GM18858 (cell line): ENCODE data around the gene CHD5.

ENCODE experiments used
- ATAC-seq: cut with Tn5 transposase; IDR thresholded peaks from one replicate; pipeline ENCODE4 v1.9.1; 2021; ENCODE audit not compliant: unreplicated experiment

Gene CHD5

GRCh38 chr1:6175411-6175828 is 4.7 kb downstream of the CHD5 start:
- ATAC-seq: no peak

DNA sequence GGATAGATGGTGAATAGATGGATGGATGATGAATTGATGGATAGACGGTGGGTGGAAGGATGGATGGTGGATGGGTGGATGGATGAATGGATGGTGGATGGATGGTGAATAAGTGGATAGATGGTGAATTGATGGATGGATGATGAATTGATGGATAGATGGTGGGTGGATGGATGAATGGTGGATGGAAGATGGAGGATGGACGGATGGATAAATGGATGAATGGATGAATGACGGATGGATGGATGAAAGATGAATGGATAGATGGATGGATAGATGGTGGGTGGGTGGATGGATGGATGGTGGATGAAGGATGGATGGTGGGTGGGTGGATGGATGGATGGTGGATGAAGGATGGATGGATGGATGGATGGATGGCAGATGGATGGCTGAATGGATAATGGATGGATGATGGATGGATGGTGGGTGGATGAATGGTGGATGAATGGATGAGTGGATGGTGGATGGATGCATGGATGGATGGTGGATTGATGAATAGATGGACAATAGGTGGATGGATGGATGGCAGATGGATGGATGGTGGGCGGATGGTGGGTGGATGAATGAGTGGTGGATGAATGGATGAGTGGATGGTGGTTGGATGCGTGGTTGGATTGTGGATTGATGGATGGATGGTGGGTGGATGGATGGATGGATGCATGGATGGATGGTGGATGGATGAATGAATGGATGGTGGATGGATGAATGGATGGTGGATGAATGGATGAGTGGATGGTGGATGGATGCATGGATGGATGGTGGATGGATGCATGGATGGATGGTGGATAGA is 5.3 kb downstream of the CHD5 start:
- no peak for ATAC-seq

- no peak for ATAC-seq
These were observed 7.6 kb downstream of the CHD5 start for GRCh38 chr1:6172549-6172948.

DNA sequence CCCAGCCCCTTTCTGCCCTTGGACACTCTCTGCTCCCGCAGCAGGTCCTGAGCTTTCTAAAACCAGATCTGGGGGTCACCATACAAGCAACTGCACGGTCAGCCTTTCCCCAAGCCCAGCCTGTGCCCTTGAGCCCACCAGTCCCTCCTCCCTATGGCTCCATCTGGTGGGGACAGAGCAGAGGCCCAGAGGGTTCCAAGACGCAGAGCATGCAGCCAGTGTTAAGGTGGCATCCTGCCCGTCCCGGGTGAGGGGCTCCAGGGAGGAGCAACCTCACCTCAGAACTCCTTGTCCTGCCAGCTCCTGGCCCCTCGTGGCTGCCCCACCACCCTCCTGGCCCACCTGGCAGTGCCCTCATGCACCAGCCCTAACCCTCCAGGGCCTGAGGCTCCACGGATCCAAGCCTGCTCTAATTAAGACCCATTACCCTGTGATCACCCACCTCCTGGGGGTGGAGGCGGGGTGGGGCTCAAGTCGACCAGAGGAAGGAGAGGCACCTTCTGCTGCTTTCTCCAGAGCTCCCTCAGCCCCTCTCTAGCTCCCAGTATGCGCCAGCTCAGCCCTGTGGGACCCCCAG is 8.5 kb downstream of the CHD5 start:
- no peak for ATAC-seq

DNA sequence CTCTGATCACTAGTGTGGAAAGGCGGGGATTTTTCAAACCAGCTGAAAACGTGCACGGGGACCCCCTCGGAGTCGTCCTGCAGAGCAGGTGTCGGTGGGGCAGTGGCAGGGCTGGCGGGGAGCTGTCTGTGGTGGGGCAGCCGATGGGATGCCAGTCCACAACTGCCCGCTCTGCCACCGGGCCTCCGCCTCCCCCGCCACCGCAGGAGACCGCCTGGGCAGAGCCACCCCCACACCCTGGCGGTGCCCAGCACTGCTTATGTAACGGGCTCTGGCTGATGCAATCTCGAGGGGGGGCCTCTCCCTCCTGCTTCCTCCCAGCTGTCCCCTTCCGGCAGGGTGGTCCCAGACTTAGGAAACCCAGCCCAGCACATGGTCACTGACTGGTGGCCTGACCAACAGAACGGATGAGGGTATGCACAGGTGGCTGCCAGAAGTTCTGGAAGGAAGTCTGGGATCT is 9.3 kb downstream of the CHD5 start:
- no peak for ATAC-seq

DNA sequence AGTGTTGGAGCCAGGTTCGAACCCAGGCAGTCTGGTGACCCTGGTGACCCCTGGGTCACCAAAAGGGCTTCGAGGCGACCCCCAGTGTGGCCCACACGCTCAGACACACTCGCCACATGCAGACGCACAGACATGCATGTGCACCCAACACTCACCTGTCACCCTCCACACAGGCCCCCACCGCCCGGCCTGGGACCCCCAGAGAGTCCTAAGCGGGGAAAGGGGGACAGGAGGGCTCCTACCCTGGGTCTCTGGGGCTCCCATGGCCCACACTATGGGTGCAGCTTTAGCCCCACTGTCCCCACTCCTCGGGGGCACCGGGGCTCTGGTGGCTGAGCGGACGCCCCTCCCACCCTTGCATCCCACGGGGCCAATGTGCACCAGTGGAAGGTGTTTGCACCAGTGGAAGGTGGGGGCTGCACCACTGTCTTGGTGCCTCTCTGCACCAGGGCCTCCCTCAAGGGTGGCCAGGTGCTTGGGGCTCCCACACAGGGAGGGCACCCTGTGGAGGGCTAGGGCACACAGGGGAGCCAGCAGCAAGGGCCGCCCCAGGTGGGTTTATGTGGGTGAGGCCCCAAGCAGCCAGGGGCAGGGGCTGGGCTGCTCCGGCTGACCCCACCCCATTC is 9.9 kb downstream of the CHD5 start:
- ATAC-seq: no peak

DNA sequence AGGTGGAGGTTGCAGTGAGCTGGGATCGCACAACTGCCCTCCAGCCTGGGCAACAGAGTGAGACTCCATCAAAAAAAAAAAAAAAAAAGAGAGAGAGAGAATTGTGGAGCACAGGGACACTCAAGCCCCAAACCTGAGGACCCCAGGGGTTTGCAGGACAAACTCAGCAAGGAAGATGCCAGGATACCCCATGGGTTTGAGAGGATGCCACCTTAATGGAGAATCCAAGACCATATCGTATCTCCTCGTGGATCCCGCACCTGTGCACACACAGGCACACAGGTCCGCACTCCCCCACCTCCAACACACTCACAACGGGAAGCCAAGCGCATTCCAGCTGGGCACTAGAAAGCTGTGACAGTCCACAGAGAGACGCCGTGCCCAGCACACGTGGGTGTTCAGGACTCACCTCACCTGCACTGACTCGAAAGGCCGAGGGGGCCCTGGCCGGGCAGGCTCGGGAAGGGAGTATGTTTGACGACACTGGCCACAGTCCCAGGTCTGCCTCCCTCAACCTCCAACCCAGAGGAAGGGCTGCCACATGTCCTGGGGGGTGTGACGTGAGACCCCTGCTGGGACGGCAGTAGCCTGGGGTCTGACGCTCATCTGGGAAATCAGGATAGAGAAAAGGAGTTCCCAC is 11.1 kb downstream of the CHD5 start:
- no peak for ATAC-seq

GRCh38 chr1:6167391-6168303 is 12.5 kb downstream of the CHD5 start:
- ATAC-seq: no peak

DNA sequence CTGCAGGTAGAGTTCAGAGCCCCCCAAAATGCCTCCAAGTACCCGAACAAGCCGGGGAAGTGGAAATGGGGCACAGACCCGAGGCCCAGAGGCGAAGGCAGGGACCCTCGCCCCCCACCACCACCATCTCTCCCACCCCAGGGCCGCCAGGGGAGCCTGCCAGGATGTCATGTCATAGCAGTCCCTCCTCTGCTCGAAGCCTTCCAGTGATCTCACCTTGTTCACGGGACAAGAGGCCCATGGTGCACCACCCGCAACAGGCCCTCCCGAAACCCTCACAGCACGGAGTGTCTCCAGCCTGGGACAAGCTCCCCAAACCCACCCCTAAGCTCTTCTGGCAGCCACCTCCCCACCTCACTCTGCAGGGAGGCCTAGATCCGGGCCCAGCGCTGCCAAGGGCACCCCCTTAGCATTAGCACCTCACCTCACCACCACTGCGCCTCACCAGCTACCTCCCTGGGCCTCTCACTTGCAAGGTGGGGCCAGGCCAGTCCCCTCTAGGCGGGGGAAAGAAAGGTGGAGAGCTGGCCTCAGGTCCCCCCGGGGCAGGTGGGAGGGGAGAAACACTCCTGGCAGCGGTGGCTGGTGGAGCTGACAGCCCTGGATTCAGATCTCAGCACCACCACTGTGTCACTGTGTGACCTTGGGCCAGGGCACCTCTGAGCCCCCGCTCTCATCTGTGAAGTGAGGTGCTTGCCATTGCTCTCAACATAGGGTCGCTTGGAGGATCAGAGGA is 13.3 kb downstream of the CHD5 start:
- no peak for ATAC-seq

DNA sequence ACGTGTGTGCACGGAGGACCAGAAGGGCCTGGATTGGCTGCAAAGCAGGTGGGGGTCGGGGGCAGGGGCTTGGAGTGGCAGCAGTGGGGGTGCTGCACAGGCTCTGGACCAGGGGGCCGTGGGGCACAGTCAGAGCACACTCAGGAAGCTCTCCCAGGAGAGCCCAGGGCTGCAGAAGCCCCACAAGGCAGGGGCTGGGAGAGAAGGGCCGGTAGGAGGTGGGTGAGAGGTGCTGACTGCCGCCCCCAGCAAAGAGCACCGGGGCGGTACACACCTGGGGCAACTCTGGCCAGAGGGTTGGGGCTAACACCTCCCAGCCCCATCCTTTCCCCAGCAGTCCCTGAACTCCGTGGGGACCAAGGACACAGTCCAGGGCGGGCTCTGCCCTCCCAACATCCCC is 13.9 kb downstream of the CHD5 start:
- ATAC-seq: no peak

DNA sequence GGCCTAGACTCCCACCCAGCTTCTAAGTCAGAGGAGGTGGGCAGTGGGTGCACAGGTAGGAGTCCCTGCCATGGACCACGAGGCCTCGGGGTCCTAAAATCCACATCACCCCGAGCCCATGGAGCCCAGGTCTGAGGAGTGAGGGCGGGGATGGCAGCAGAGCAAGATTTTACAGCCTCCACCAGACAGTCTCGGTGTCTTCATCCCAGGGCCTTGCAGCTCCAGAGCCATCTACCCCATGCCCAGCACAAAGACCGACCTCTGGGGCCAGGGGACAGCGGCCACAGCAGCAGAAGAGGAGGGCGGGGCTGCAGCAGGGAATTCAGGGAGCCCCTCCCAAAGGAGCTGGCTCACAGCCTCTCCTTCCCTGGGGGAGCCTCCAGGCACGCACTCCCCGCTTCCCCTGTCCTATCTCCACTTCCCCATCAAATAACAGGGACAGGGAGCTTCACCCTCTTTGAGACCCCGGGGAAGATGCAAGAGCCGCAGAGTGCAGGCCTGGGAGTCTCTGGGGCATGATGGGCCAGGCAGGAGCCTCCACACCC is 14.6 kb downstream of the CHD5 start:
- no peak for ATAC-seq

GRCh38 chr1:6165027-6165426 is 15.1 kb downstream of the CHD5 start:
- ATAC-seq: no peak

DNA sequence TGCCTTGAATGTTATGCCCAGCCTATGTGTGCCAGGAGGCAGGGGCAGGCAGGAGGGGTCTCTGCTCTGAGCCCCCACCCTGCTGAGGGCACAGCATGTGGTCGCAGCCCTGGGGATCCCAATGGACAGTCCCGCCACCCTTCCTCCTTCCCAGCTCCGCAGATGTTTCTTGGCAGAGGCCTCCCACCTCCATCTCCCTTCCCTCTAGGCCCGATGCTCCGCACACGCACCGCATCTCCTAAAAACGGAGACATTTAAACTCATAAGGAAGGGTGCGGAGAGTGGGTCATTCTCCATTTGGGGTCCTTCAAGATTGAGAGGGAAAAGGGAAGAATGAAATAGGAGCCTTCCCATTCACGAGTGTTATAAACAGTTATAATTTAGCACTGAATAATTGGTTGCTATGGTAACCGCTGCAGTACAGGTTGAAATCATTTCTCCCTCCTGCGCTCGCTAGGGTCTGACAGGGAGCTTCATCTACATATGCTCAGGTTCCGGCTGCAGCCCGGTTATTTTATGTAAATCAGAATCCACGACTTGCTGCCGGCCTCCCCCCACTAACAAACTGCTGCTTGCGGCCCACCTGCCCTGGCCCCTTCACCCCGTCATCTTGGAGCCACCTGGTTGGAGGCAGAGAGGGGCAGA is 16.0 kb downstream of the CHD5 start:
- ATAC-seq: no peak

DNA sequence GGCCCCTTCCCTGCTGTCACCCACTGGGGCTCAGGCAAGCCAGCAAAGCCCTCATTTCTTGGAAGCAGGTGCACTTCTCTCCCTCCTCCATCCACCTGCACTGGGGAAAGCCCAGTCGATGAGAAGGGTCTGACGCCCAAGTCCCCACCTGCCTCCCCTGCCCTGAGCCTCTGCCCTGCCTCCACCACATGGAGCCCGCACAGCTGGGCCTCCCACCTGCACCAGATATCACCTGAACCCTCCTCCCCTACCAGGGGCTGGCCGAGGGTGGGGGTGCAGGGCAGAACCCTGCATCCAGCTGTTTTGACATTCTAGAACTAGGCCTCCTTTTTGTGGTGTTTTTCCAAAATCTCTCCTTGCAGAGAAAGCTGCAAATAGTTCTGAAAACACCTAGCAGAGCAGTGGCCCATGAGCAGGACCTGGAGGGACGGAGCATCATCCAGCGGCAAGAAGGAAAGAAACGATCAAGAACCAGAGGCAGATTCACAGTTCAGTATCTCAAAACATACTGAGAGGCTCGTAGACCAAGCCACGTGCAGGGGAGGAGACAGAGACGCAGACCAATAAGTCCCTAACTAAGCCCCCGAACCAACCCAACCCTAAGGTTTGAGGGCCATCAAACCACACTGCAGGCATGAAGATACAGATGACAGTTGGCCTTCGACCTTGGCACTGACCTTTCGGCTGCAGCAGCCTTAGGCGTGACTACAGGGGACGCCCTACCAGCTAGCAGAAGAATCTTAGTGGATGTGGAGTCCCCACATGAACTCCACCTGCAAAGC is 16.7 kb downstream of the CHD5 start:
- no peak for ATAC-seq

DNA sequence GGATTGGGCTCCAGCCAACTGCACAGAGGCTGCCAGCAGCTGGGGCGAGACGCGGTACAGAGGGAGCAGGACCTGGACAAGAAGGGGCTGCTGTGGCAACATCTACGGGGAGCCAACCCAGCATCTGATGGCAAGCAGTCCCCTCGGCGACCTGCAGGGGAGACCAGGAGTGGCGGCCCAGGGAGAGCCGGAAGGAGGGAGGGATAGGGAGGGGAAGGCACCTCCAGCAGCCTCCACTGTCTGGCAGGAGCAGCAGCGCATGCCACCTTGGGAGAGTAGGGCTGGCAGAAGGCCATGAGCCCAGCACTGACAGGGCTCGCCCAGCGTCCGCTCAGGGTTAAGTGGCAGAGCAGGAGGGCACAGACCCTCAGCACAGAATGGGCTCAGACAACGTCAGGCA is 17.3 kb downstream of the CHD5 start:
- no peak for ATAC-seq

- no peak for ATAC-seq
These were observed 17.8 kb downstream of the CHD5 start for GRCh38 chr1:6162341-6162740.

GRCh38 chr1:6158181-6158580 is 21.9 kb downstream of the CHD5 start:
- ATAC-seq: no peak

DNA sequence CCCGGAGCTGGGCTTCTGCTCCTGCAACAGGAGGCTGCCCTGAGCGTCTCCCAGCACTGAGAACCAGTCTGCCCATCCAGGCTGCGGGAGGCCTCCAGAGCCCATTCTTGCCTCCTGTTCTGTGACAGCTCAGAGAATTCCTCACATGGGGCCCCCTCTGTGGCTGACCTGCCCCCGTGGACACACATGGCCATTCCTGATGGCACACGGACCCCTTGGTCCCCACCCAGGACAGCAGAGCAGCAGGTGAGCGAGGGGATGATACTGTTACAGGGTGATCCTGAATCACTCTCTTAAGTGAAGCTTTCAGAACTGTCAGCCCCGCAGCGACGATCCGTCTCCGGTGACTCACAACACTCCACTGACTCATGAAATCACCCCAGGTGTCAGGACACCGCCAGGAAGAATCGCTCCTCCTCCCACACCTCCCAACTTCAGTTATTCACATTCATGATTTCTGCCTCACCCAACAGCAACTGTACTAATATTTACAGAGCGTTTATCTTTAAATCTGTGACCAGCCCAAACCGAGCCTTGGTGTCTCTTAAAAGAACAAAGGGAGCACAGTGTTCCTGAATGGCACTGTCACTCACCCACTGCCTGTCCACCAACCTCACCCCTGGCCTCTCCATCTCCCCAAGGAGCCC is 22.5 kb downstream of the CHD5 start:
- ATAC-seq: no peak
